ENCODE measurements around the gene NUDT4. TPM values are rescaled to one million over a fixed set of nuclear protein-coding genes. Genes with fewer than 3 reads are reported as not detected.

The NUDT4 gene
- total and polyA plus RNA-seq, 2 of the 8 experiments (the other 6 are each of a cell fraction or from before 2014, with no cell fraction given): 17.3 to 71.7 TPM

GRCh38 chr12:93358058-93358457, 19.7 kb upstream of the NUDT4 start:
- no peaks in the 10 kb centered on the region for H3K27me3 ChIP-seq (replicated peaks in 1 of 4; ENCODE audit: control insufficient read depth in 3 of 4, extremely low read depth in 1 of 4, insufficient read depth in 3 of 4, low read length in 3 of 4)
- no peak overlapping the region for H3K4me3 ChIP-seq (ENCODE audit: extremely low read depth in 1 of 4, insufficient read depth in 2 of 4, low read depth in 3 of 4, low read length in 4 of 4)
- no peak overlapping the region for H2BK120ac ChIP-seq (replicated peaks; ENCODE audit: low read depth, low read length)
- no peak overlapping the region for H2BK12ac ChIP-seq (ENCODE audit: low read depth, low read length)
- no peak overlapping the region for H2AK5ac ChIP-seq (ENCODE audit: low read depth, low read length)
- no peak overlapping the region for H2BK15ac ChIP-seq (ENCODE audit: low read length)
- DNase-seq (ENCODE audit: low read depth in 1 of 2, low spot score in 2 of 2) (no peak), FAIRE-seq (no peak)
- H3K23me2 ChIP-seq (ENCODE audit: low read depth, low read length): no peaks in the 10 kb centered on the region
- no peak overlapping the region for H3K18ac ChIP-seq (ENCODE audit: extremely low read depth, low read length)
- H3K27ac ChIP-seq (ENCODE audit: low read depth, low read length): no peak overlapping the region
- no peaks in the 10 kb centered on the region for H3K36me3 ChIP-seq (ENCODE audit: control insufficient read depth in 2 of 4, insufficient read depth in 4 of 4, low read length in 3 of 4)
- H4K8ac ChIP-seq (ENCODE audit: extremely low read depth, insufficient read depth, low read length): no peak overlapping the region
- H3K79me2 ChIP-seq (ENCODE audit: control insufficient read depth in 1 of 2, insufficient read depth in 2 of 2, low read length in 2 of 2): no peaks in the 10 kb centered on the region
- no peaks in the 10 kb centered on the region for H4K20me1 ChIP-seq (replicated peaks in 1 of 2; ENCODE audit: control insufficient read depth in 1 of 2, insufficient read depth in 2 of 2, low read length in 2 of 2)
- 87% methylated on average over 2 of the region's 2 CpGs; no CpG with 5 or more reads in 1 of the 2 experiments for WGBS, 2 experiments (ENCODE audit: extremely low coverage in 1 of 2, insufficient coverage in 1 of 2, insufficient read length in 1 of 2, insufficient replicate concordance in 2 of 2, low coverage in 1 of 2, low lambda C conversion rate in 2 of 2, missing lambda C conversion rate in 1 of 2)
- no peak overlapping the region for H2AFZ ChIP-seq (ENCODE audit: low read length)
- H4K91ac ChIP-seq (replicated peaks; ENCODE audit: insufficient read length, low read length): no peak overlapping the region
- H3K9ac ChIP-seq (replicated peaks in 1 of 4; ENCODE audit: extremely low read depth in 1 of 4, low read depth in 3 of 4, low read length in 3 of 4): no peak overlapping the region
- no peak overlapping the region for H3K4ac ChIP-seq (replicated peaks; ENCODE audit: insufficient read length, low read depth, low read length)
- H3K4me2 ChIP-seq (ENCODE audit: insufficient read depth in 1 of 2, low read depth in 2 of 2, low read length in 2 of 2): no peak overlapping the region
- ChIA-PET POLR2A (ENCODE audit: partially characterized antibody) (no interaction called here), CTCF (ENCODE audit: partially characterized antibody) (interaction anchor here (0.9 kb wide), 1 partner anchor 8 kb away, joined by 4 read pairs; no protein-coding TSS in a partner anchor)
- no peak overlapping the region for H3K14ac ChIP-seq (ENCODE audit: insufficient read length)
- H2BK20ac ChIP-seq (ENCODE audit: low read length): no peak overlapping the region
- no peaks in the 10 kb centered on the region for H3K79me1 ChIP-seq (ENCODE audit: low read depth, low read length)
- no peaks in the 10 kb centered on the region for H3K4me1 ChIP-seq (replicated peaks in 1 of 4; ENCODE audit: control insufficient read depth in 3 of 4, insufficient read depth in 4 of 4, low read length in 3 of 4)
- no peak overlapping the region for H4K5ac ChIP-seq (ENCODE audit: insufficient read length, low read depth, low read length)
- H3K9me3 ChIP-seq (ENCODE audit: insufficient read depth in 2 of 2, low read depth in 1 of 2, low read length in 1 of 2): no peaks in the 10 kb centered on the region
- no peak overlapping the region for H3K23ac ChIP-seq (ENCODE audit: insufficient read length)
- no peak overlapping the region for H2BK5ac ChIP-seq (ENCODE audit: low read depth, low read length)
- H3K56ac ChIP-seq (replicated peaks; ENCODE audit: insufficient read length, low read depth, low read length): no peak overlapping the region
- TF ChIP-seq RAD21 (IDR thresholded peaks at IDR 0.05 in 1 of 2, conservative IDR thresholded peaks at IDR 0.05 in 1 of 2; ENCODE audit: low read depth in 2 of 2, low read length in 2 of 2) (no peak), RFX5 (IDR thresholded peaks at IDR 0.05; ENCODE audit: borderline replicate concordance, low read depth, low read length) (no peak), FOSL1 (IDR thresholded peaks at IDR 0.05; ENCODE audit: insufficient read depth, low read depth, low read length) (no peak), BACH1 (IDR thresholded peaks at IDR 0.05; ENCODE audit: low read length) (no peak), SIX5 (IDR thresholded peaks at IDR 0.05; ENCODE audit: low read depth, low read length) (no peak), POLR2A (IDR thresholded peaks at IDR 0.05; ENCODE audit: control extremely low read depth in 1 of 2, low read depth in 2 of 2, low read length in 2 of 2) (no peak), HDAC2 (IDR thresholded peaks at IDR 0.05; ENCODE audit: borderline replicate concordance in 1 of 2, low read depth in 2 of 2, low read length in 2 of 2) (no peak), SP2 (IDR thresholded peaks at IDR 0.05; ENCODE audit: low read length) (no peak), TAF7 (optimal IDR thresholded peaks at IDR 0.05; ENCODE audit: borderline replicate concordance, low read depth, low read length) (no peak), PHF8 (conservative IDR thresholded peaks at IDR 0.05; ENCODE audit: low read depth, low read length) (no peak), SP1 (IDR thresholded peaks at IDR 0.05; ENCODE audit: low read depth, low read length) (no peak), BCL11A (IDR thresholded peaks at IDR 0.05; ENCODE audit: low read depth in 2 of 2, low read length in 2 of 2) (no peak), JUND (IDR thresholded peaks at IDR 0.05; ENCODE audit: low read length) (no peak), SAP30 (IDR thresholded peaks at IDR 0.05; ENCODE audit: insufficient read depth, insufficient replicate concordance, low read length) (no peak), CBX8 (IDR thresholded peaks at IDR 0.05; ENCODE audit: borderline replicate concordance, low read depth, low read length) (no peak)

Data from H1 (cell line).